Fibroblast of skin of right biceps (primary cell): Measurements from ENCODE around the gene COL17A1.

Experiments
- DNase-seq: peaks from one replicate; pipeline ENCODE4 v3.0.0-alpha.2; 2013

Gene COL17A1

DNA sequence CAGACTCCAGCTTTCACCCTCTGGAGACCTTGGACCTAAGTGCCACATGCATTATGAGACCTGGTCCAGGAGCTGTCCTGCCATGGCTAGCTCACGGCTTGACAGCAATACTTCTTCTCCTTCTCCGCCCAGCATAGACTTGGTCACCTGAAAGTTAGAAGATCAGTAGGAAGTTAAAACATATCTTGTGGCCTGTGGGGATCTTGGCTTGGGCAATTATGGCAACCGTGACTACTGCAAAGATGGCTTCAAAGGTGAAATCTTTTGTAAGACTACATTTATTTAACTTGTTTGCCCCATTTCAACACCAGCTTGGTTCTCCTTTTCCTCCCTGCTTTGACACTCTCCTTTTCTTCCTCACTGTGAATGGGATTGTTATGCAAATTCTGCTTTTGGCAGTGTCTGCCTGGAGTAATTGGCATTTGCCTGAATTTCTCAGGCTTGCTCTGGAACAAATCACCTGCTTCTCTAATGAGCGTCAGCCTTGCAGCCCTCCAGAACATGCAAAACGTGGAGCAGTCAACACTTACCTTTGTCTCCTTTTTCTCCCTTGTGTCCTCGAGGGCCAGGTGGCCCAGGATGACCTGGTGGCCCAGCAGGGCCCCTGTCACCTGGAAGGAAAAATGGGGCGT is 53.4 kb downstream of the COL17A1 start:
- DNase-seq: no peak

DNA sequence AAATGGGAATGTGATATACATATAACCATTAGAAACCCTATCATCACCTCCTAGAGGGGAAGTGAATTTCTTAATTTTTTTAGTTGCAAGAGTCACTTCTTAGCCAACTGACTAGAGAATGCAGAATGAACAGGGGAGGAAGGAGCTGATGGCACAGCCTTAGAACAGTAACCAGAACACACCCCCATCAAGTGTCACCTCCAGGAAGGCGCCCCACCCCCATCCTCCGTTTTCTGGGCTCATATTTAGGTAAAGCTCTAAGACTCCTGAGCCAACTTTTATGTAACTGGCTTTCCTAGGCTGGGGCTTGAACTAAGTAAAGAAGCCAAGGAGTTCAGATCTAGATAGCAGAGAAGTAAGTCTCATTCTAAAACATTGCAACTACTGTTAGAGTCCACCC is 54.0 kb downstream of the COL17A1 start:
- no peak for DNase-seq

DNA sequence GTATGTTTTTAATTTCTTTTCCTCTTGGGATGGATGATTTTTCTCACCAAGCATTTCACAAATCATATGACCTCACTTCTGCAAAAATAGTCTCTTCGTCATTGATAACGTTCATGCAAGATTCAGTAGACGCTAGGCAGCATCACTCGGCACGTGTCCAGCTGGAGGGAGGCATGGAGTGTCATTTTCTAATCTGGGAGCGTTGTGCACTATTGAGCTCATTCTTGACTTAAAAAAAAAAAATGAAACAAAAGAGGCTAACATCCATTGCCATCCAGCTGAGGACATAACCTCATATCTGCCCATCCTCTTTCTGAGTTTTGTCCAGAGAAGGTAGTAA is 56.2 kb downstream of the COL17A1 start:
- peak; percentile 81 for DNase-seq

DNA sequence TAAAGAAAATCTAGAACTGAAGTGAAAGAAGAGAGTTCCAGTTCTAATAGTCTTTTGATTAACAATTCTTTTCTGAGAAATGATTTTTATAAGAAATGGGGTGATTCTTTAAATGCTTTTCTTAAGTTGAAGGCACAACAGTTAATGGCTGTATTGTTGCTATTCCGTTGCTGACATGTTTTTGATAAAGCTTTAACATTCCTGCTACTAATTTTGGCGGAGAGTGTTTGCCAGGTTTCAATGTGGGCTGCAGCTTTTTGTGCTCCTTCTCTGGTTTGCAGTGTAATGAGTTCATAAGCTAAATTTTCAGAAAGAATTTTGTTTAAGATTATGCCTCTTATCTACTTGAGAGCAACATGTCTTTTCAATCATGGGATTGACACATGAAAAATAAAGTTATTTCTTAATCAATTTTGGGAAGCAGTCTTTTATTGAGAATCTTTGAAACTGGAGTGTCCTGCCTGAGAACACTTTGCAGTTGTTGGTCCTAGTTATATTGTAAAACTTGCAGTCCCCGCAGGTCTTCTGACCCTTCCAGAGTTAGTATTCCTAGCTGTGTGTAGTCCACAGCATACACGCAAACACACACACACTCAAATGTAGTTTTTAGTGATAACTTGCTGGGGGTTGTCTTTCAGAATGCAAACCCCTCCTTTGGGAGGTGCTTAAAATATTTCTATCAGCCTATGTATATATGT is 56.7 kb downstream of the COL17A1 start:
- no peak for DNase-seq

DNA sequence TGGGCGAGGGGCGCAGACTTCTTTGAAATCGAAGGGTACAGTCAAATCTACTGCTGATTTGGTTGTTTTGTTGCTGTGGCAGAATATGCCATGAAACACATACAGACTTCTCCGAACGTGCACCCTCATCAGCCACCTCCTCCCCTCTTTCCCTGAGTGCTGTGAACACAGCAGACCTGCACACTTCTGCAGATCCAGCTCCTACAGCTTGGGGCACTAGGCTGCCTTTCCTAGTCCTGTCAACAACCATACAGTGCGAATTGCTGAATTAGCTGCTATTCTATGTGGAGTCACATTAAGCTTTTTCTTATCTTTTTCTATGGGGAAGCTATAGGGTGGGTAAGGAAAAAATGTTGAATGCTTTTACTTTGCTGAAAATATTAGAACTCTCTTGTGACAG is 57.5 kb downstream of the COL17A1 start:
- DNase-seq: peak; percentile 28

DNA sequence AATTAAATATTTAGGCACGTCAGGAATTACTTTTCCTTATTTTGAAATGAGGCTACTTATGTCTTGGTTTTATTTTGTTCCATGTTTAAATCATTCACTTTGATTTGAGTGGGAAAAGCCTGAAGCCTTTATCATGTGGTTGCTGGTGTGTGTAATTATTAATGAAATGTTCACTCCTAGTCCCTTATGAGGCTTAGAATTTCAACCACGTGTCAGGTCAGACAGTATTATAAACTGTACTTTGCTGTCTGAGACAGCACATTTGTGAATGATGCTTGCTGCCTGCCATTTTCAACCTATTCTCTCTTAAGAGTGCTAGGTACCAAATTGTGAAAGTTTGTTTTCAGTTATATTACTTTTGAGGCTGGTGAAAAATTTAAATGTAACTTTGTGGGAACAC is 58.9 kb downstream of the COL17A1 start:
- DNase-seq: no peak

DNA sequence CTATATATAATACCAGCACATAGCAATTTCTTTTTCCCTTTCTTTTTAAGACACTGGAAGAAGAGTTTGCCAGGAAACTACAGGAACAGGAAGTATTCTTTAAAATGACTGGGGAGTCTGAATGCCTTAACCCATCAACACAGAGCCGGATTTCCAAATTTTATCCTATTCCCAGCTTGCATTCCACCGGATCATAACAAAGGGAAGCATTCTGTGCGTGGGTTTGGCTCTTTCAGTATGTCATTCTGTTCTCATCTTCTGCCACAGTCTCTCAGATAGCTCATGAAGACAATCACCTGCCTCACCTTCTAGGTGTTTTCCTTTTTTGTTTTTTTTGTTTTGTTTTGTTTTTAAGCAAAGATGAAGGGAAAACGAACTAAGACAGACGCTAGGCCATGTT is 60.2 kb downstream of the COL17A1 start:
- no peak for DNase-seq

DNA sequence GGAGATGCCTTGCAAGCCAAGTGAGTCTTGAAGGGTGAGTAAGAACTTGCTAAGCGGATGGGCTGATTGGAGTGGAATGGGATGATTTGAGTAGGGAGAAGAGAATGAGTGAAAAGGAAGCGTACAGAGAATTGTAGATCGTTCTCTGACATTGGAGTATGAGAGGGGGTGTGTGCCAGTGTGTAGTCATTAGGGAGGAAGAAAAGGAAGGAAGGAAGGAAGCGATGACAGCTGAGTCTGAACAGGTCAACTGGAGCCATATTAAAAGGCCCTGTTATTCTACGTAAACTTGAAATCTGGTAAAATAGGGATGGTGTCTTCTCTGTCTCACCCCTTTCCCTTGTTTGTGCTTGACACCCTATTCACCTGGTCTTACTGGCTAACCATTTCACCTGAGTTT is 63.7 kb downstream of the COL17A1 start:
- DNase-seq: no peak

DNA sequence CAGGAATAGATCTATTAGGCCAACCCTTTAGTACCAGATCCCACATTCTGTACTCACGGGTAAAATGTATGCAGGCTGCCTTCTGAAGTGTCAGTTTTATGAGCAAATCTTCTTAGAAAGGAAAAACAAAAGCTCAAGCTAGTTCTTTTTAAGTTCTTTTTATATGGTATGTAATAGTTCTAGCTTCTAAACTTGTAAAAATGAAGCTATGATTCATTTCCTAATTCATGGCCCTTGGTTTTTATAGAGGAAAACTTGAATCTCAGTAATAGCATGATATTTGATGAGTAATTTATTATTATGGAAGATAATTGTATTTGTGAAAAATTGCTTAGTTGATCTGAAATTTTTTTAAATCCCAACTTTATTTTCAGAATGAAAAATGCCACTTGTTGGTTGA is 64.4 kb downstream of the COL17A1 start:
- no peak for DNase-seq

DNA sequence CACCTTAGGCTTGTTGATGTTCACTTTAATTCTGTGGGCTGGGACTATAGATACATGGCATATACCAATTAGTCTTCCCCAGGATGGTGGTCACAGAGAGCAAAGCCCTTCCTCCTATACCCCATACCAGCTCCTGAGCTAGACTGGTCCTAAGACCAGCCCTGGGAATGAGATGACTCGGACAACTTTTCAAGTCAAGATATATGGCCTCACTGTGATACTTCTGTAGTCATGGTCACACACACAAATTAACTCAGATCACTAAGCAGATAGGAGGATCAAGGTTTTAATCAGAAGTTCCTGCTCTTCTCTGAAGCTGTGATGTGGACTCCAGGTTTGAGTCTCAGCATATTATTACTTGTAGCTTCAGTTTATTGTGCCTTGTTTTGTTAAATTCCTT is 65.7 kb downstream of the COL17A1 start:
- no peak for DNase-seq

DNA sequence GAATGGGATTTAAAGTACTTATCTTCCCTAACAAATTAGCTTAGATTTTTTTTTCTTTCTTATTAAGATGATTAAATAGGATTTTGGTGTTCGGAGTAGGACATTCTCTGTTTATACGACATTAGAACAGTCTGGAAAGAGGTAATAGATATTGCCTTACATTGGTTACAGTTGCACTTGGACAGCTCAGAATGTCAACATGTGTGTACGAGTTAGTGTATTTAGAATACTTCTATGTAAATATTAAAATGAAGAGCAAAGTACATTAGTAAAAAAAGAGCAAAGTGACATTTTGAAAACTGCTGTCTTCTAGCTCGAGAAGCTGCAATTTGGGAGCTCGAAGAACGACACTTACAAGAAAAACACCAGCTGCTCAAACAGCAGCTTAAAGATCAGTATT is 67.2 kb downstream of the COL17A1 start:
- no peak for DNase-seq

DNA sequence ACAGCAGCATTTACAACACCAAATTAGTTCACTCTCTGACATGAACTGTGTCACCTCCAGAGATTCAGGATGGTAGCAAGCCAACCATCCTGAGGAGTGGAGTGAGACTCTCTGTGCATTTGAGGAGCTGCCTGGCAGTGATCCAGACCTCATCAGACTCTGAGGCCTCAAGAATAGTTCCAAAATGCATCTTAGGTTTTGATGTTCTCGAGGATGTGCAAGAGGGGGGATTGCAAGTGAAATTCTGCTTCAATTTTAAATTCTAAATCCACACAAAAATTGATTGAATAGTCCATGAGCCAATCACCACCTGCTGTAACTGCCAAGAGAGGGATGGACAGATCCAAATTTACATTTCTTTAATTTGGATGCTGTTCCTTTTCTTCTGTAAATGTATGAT is 69.0 kb downstream of the COL17A1 start:
- no peak for DNase-seq

DNA sequence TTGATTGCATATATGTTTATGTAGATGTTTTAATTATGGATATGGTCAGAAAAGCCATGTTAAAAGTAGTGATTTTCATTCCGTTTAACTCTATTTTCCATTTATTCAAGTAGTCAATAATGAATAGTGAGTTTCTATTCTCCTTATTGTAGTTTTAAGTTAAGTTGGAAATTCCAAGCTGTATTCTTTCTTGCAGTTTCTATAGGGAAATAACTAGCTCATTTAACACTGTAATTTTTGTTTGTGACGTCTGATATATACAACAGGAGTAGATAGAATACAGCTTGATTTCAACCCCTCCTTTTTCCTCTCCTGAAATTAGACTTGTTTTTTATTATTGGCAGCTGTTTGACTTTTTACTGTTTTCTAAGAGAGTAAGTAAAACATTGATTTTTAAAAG is 71.5 kb downstream of the COL17A1 start:
- DNase-seq: no peak

DNA sequence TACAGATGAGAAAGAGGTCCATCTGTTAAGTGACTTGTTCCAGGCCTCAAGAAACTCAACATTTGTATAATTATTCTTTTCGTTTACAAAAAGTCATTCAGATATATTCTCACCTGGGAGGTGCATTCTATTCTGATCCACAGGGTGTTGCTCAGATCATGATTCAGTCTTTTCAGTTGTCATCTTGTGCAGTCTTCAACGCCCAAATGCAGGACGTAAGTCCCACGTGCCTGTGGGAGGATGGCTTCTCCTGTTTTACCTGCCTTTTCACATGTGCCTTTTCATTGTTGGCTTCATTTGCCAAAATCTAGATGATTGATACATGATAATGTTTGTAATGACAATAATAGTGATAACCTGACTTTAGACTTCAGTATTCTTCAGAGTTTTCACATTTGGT is 72.2 kb downstream of the COL17A1 start:
- no peak for DNase-seq

DNA sequence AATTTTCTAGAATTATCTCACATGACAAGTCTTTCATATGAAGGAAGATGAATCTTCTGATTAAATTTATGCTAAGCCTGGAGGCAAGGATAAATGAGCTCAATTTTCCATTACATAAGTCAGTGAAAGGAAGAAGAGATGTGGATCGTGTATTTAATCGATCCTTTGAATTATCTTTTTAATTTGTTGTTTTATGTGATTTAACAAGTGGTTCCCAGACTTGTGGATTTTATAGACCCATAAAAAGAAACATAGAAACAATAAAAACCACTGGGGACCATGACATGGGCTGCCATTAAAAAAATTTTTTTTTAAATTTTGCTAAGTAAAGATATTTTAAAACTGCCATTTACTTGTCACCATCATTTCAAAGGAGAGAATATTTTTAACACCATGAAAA is 73.8 kb downstream of the COL17A1 start:
- no peak for DNase-seq

DNA sequence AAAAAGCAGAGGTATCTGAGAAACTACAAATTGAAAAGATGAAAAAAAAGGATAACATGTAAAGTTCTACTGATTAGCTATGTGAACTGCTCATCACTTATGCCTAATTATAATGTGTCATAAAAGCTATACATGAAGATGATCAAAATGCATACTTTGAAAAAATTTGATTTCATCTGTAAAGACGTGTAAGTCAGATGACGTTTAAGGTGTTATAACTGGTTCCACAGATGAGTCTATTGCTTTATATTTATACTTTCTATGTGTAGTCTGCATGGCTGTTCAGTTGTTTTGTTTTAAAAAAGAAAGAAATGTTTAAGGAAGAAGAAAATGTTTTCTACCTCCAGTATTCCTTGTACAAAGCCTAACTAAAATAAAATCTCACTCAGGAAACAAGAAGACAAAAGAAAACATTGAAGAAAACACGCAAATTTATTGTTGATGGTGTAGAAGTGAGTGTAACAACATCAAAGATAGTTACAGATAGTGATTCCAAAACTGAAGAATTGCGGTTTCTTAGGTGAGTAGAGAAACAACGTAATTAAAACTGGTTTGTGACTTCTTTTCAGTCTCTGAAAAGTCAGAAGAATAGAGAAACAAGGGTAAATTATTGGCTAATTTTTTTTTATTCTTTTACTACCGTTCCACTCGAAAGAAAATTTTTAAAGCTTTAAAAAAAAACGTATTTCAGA is 80.4 kb downstream of the COL17A1 start:
- DNase-seq: no peak

DNA sequence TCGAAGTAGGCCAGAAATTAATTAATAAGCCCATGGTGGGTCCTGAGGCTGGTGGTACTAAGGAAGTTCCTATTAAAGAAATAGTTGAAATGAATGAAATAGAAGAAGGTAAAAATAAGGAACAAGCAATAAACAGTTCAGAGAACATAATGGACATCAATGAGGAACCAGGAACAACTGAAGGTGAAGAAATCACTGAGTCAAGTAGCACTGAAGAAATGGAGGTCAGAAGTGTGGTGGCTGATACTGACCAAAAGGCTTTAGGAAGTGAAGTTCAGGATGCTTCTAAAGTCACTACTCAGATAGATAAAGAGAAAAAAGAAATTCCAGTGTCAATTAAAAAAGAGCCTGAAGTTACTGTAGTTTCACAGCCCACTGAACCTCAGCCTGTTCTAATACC is 82.8 kb downstream of the COL17A1 start:
- no peak for DNase-seq

DNA sequence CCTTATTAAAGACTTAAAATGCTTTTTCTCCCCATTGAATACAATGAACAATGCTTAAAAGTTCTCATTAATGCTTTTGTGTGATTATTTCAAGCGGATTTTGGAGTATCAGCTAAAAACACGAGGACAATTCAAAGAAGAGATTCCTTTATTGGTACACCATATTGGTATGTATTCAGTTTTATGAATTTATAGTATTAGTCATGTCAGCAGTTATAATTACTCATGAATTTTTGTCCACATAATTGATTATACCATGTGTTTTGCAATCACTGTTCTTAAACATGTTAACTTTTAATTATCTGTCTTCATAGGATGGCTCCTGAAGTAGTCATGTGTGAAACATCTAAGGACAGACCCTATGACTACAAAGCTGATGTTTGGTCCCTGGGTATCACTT is 86.9 kb downstream of the COL17A1 start:
- DNase-seq: no peak

DNA sequence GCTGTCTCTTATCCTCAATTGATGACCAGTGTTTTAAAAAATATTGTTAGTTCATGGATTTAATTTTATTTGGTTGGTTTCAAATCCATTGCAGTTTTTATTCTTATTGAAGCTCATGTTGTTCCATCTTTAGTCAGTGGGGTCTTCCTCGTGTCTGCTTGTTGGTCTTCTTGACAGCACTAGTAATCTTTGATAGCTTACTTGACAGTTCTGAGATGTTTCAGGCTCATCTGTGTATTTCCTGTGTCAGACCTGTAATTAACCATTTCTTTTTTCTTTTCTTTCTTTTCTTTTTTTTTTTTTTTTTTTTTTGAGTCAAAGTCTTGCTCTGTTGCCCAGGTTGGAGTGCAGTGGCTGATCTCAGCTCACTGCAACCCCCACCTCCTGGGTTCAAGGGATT is 90.5 kb downstream of the COL17A1 start:
- no peak for DNase-seq

DNA sequence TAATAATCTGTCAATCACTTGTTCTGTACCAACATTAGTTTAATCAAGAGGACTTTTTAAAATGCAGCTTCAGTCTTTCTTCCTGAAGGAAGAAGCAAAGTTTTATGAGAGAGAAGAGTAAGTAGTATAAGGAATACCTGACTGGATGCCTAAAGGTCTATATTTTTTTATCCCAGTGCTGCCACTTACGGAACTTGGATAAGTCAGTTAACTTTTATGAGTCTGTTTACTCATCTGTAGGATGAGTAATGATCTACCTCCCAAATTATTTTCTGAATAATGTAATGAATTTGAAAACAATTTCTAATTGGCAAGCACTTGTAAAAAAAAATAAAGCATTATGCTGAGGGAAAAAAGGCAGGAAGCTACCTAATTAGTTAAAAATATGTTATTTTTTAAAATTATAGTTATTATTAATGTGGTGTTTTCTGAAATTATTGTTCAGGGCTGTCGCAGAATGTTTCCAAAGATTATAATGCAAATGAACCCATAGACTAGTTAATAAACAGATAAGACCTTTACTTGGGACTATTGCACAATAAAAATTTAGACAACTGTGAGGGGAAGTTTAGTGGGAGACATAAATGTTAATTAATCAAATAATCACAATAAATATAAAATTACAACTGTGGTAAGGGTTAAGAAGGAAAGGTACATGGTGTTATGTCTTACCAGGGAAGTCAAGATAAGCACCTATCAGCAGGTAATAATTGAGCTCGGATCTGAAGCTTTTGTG is 94.1 kb downstream of the COL17A1 start:
- no peak for DNase-seq

DNA sequence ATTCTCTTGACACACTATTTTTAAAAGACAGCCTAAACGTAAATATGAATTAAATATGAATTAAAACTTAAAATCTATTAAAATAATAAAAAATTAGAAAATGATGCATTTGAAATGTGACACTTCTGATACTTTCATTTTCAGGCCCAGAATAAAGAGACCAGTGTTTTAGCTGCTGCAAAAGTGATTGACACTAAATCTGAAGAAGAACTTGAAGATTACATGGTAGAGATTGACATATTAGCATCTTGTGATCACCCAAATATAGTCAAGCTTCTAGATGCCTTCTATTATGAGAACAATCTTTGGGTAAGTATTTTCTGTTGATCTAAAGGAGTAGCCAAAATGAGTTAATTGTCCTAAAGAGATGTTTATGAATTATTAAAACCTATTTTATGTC is 95.1 kb downstream of the COL17A1 start:
- no peak for DNase-seq

DNA sequence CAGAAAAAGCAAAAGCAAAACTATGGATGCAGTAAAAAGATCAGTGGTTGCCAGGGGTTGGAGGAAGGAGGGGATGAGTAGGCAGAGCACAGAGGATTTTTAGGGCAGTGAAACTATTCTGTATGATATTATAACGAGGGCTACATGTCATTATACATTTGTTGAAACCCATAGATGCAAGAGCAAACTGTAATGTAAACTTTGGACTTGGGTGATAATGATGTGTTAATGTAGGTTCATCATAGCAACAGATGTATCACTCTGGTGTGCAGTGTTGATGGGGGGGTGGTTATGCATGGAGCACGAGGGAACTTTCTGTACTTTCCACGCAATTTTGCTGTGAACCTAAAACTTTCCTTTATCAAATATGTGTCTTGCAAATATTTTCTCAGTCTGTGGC is 95.6 kb downstream of the COL17A1 start:
- DNase-seq: no peak

DNA sequence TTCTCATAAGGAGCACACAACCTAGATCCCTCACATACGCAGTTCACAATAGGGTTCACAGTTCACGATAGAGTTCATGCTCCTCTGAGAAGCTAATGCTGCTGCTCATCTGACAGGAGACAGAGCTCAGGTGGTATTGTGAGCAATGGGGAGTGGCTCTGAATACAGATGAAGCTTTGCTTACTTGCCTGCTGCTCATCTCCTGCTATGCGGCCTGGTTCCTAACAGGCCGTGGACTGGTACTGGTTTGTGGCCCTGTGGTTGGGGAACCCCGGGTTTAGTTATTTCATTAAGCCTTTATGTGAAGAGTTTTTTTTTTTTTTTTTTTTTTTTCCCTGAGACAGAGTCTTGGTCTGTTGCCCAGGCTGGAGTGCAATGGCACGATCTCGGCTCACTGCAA is 99.3 kb downstream of the COL17A1 start:
- no peak for DNase-seq

DNA sequence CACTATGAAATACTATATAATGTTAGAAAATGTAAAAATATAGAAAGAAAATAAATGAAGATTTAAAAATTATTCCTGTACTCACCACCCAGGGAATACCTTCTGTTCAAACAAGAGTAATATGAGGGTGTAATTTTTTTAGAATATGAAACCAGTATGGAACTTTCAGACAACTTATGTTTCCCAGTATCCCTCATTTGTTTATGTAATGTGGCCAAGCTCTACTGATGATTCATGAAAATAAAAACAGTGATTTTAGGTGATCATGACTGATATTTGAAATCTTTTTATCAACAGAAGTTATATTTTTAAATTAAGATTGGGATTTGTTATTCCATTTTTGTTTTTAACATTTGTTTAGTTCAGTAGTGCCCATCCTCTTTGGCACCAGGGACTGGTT is 100.0 kb downstream of the COL17A1 start:
- no peak for DNase-seq
